Fibroblast of upper back skin (primary cell): ENCODE results near the gene ARHGAP15.
A peak's percentile ranks its signal among the peaks of the same experiment; 100 is the strongest.

Experiments
- DNase-seq: peaks from one replicate; pipeline ENCODE4 v3.0.0-alpha.2; 2013

The ARHGAP15 gene

DNA sequence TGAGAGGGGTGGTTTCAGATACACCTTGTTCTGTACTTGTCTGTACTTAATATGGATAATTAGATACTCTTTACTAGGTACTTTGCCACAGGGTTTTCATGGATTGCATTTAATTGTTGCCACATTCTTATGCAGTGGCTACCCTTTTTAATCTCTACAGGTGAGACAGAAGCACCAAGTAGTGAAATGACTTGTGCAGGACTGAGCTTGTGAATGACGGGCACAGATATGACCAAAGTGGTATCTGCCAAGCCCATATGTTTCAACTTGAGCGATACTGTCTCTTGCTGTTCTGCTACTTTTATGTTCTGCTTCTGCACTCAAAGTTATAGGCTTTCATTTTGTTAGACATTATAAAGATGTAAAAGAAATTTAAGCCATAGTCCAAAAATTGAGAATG, 288.2 kb downstream of the ARHGAP15 start:
- no peak for DNase-seq

DNA sequence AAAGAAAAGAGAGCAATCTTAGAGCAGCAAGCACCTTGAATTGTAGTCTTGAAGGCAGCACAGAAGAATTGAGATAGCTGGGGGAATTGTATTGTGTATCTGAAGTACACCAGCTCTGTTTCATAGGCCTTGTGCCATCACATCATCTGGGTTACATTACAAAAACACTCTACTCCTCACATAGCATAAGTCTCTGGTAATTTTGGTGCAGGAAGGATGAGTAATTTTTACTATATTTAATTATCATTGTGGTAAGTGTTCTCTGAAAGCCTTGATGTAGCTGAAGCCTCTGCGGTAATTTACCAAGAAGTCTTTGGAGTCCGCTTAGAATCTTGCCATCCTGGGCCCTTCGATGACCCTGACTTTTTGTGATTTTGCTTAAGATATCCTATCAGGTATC, 291.1 kb downstream of the ARHGAP15 start:
- peak; percentile 42 for DNase-seq

DNA sequence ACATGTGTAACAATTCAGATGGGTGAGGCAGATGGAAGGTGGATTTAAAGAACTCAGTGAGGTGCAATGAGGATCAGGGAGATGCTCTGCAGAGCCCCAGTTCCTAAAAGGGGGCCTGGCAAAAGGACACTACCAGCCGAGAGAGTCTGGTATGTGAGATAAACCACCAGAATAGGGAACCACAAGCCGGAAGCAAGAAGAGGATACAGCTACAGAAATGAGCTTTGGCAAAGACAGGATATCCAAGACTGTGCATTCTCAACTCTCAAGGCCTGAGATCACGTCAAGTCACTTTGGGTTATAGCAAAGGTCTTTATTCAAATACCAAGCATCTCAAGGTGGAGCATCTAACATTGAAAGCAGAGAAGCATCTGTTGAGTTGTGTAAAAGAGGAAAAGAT, 293.5 kb downstream of the ARHGAP15 start:
- no peak for DNase-seq

DNA sequence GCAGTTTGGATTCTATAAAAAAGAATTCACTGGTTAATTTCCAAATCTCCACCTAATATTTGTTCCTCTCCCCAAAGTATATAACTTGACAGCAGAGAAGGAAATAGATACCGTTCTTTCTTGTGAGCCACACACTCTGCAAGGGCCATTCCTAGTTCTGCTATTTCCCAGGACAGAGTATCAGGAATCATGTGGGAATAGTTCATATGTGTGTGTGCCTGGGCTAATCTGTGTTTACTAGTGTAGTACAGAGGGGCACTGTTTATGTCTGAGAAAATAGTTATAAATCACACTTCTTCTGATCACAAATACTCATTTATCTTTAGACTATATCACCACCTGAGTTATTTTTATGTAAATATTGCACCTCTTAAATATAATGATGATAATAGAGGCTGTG, 296.7 kb downstream of the ARHGAP15 start:
- no peak for DNase-seq

DNA sequence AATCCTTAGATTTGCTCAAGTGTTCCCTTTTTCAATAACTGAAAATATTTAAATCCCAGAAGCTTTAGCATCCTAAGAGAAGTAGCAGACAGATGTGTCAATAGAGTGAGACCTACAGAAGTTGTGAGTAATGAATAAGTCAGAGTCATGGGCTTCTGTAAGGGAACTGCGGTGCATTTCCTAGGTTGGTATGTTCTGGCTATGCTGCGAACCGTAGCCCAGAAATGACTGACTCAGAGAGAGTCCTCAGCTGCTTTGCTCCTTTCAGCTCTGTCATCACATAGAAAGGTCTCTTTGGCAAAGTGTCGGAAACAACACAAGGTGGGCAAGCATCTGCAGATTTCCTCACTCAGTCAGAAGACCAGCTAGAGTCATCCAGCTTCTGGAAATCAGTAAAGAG, 297.1 kb downstream of the ARHGAP15 start:
- DNase-seq: peak; percentile 85

DNA sequence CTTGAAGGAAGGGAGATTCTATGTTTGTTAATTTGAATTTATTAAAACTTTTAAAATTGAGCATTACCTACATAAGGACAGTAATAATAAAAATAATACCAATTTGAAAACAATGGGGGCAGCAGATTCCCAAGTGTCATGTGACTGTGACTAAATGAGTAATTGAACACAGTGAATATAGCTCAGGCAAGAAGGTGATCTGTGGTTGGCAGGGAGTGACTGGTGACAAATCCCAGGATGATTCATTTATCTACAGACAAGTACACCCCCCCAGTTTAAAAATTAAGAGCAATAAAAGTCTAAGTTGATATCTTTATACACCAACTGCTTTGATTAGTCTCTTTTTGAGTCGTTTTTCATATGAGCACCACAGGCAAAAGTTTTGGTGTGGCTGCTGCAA, 299.5 kb downstream of the ARHGAP15 start:
- DNase-seq: no peak

DNA sequence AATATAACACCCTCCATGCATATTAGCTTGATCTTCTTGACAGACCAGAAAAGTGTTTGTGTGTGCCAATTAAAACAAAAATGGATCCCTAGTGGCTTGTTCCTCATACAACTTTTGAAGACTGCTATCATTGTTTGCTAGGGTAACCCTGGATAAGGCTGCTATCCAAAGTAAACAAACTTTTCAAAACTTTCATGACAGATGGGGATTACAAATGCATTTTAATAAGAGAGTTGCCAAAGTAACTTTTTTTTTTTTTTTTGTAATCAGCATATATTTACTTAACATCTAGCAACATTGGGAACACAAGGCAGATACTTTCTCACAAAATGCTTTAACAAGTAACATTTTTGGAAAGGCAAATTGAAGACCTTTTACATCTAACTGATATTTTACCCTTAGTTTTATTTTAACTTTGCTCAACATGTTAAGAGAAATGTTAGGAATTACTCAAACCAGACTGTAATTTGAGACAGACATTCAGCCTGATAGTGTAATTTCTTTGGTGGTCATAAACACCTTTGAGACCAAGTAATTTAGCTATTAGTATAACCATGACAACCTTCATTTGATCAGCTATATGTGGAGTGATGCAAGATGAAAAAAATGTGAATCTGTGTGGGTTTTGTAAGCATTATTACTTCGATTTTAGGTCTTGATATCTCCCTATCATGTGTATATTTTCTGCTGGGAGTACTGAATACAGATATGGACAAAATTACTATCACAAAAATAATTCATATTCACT, 300.9 kb downstream of the ARHGAP15 start:
- no peak for DNase-seq

DNA sequence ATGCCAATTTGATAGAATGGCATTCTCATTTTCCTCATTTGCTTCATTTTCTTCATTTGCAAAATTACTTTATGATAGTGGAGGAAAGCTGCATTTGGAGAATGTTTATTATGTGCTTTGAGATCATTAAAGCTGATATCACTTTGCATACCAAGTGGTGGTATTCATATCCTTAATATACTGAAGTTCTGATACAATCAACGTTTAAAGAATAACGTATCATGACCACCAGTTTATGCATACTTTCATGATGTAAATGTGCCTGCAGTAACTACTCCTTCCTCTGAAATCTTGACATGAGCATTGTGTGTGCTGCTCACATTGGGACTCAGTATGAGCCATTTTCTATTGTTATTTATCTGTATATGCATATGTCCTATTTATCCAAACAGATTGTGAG, 302.1 kb downstream of the ARHGAP15 start:
- DNase-seq: no peak

DNA sequence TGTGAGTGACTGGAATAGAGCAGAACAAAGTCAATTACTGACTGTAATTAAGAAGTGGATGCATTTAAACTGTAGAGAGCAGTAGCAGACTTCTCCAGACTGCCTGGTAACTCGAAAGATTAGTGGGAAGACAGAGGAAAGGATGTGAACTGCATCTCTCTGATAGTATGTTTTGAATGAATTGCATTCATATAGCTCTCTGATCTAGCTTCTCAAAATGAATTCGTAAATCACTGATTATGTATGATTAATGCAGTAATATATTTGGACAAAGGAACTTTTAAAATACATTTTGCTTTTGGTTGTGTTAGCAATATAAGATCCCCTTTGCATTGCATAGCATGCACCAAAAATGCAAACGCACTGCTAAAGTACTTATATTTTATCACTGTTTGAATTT, 304.0 kb downstream of the ARHGAP15 start:
- peak; percentile 29 for DNase-seq

DNA sequence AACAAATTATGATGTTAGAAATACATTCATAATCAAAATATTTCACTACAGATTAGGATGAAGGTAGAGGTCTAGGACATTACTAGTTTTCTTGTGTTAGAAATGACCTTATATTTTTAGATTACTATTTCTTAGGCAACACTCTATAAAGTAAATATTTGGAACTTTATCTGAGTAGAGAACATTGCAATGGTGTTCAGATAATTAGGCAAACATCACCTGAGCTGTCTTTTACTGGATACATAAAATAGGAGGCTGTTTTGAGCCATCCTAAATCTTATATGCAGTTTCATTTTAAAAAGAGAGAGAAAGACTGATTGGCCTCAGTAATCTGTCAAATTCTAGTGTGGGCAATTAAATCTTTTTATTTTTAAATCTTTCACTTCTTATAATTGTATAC, 304.6 kb downstream of the ARHGAP15 start:
- no peak for DNase-seq

DNA sequence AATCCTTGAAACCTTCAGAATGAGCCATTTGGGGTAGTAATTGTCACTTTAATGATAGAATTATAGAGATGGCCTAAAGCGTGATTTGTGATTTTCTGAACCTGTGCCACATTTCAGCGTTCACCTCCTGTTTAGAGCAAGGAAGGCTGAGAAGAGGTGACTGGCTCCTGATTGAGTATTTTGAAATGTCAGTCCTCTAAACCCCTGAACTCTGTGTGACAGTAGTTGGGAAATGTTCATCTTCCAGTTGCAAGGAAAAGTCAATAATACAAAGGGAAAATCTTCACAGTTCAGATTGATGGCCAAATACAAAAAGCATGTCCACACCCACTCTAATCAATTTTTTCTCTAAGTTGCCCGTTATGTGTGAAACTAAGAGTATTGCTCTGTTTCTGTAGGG, 305.2 kb downstream of the ARHGAP15 start:
- no peak for DNase-seq

DNA sequence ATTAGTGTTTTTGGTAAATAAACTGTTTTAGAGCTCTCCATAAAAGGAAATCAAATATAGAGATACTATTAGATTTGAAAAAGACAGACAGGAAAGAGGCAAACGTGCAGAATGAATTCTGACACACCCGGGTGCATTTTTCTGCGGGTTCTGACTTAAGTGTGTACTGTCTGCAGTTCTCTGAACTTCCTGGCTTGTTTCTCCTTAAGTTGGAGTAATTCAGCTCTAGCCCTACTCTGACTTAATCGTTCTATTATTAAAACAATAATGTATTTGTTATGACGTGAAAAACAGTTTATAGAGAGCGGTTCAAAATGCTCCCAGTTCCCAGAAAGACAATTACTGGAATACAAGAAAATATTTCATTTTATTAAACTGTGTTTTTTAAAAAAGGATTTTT, 305.9 kb downstream of the ARHGAP15 start:
- DNase-seq: no peak

DNA sequence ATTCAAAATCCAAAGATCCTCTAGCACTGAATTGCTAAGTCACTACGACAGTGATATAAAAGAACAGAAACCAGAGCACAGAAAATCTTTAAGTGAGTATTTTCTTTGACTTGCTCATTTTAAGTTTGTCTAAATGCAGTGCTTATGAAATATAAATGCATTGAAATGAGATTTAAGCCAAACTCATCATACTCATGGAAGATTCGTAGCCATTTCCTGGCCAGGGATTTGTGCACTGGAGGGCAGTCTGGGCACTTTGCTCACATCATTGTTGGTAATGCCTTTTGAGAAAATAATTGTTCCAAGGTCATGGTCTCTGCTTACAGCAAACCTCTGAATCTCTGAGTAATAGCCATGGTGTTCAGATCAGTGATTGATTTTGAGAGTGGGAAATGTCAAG, 307.7 kb downstream of the ARHGAP15 start:
- DNase-seq: no peak

DNA sequence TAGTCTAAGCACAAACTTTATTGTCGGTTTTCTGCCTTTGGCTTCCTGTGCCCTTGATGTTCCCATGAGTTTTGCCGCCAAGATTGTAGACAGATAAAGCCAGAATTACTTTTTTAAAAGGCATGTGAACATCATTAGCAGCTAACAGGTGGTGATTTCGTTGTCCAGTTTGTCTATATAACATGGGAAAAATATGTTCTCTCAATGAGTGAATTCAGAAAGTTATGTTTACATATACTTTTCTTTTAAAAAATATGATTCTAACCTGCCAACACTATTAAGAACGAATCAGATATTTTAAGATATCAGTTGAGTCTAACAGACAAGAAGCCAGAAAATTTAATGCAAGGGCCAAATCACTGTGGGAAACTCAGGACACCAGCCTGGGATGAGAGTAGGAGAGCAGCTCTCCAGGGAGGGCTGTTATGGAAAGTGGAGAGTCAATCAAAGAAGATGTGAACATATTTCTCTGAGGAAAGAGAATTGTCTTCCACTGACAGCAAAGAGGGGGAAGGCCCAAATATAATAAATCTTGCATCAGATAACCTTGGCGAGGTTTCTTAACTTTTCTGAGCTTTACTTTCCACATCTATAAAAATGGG, 311.3 kb downstream of the ARHGAP15 start:
- DNase-seq: no peak

DNA sequence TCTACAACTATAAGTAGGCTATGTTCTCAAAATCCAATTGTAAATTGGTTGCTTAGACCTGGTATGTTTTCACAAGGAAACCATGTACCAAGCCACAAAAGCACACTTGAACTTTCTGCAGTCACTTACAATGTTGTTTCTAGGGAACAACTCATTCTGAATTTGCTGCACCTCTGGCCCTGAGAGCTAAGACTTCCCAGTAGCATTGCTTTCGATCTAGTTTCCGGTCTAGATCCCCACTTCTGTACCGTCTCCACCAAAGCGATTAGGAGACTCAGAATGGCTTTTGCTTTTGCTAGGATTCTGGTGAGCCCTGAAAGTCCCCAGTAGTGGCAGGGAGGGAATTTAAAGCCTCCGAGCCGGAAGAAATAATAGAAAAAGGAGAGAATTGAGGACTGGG, 313.0 kb downstream of the ARHGAP15 start:
- DNase-seq: no peak

DNA sequence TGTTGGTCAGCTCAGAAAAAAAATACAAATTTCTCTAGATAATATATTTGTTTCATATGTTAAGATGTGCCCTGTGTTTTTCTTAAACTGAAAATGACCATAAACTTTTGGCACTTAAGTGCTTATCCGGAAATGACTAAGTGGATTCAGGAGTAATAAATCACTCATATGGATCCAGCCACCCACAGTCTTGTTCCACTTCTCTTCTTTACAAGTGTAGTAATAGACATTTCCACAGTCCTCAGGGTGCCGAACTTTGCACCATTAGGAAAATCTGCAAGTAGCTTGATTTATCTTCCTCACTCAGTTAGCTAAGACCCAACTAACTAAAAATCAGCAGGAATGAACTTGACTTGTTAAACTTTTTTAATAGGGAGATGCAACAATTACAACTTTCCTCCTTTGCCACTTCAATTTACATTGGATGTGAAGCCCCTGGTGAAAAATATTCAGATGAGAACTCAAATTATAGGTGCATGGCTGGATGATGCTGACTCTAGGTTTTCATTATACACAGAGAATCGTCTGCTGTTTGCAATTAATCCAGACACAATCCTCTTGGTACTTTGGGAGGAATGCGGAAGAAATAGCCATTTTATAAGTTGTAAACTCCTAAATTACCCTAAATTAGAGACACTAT, 322.5 kb downstream of the ARHGAP15 start:
- DNase-seq: peak; percentile 71

DNA sequence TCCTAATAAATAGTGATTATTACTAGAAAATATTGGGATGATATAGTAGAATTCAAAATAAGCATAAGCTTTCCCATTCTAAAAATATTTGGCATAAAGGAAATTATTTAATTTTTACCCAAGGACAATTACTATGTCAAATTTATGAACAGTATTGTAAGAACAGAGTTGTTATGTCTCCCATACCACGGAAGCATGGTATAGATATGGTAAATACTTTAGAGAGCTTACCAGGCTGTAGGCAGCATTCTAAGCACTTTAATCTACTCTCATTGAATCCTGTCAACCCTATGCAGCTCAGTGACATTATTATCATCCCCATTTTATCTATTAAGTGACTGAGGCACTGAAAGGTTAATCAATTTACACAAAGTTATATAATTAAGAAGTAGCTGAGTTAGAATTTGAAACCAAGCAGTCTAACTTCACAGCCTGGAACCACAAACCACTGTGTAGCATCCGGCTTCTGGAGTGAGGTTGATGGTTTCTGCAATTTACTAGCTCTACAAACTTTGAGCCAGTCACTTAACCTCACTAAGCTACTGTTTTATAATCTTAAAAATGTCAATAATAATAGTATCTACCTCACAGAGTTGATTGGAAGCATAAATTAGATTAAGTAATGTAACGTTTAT, 323.7 kb downstream of the ARHGAP15 start:
- DNase-seq: no peak

DNA sequence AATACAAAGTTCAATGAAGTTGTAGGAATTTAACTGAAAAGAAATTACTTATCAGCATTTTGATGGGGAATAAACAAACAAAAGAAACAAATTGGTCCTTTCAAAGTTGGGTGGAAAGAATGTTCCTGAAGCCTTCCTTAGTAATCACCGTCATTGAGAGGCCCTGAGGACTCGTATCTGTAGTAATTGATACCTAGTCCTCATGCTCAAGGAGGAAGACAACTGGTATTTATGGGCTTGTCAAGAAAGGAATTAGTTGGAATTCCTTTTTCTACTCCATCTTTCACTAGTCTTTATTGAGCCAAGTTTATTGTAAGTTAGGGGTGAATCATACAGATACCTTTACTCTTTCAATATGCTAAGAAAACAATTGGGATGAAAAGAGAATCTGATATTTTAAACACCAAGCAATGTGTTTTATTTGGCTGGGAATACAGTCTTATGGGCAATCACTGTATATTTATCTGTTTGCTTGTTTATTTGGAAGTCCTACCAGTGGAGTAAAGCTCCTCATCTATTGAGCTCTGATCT, 324.8 kb downstream of the ARHGAP15 start:
- no peak for DNase-seq

DNA sequence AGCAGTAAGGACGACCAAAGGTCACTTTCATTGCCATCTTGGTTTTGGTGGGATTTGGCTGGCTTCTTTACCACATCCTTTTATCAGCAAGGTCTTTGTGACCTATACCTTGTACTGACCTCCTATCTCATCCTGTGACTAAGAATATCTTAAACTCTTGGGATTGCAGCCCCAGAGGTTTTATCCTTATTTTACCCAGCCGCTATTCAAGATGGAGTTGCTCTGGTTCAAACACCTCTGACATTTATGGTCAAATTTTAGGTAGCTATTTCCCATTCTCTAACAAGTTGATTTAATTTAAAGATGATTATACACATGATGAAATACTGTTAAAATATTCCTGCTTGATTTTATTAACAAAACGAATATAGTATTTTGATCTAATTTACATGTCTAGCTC, 326.1 kb downstream of the ARHGAP15 start:
- DNase-seq: no peak

DNA sequence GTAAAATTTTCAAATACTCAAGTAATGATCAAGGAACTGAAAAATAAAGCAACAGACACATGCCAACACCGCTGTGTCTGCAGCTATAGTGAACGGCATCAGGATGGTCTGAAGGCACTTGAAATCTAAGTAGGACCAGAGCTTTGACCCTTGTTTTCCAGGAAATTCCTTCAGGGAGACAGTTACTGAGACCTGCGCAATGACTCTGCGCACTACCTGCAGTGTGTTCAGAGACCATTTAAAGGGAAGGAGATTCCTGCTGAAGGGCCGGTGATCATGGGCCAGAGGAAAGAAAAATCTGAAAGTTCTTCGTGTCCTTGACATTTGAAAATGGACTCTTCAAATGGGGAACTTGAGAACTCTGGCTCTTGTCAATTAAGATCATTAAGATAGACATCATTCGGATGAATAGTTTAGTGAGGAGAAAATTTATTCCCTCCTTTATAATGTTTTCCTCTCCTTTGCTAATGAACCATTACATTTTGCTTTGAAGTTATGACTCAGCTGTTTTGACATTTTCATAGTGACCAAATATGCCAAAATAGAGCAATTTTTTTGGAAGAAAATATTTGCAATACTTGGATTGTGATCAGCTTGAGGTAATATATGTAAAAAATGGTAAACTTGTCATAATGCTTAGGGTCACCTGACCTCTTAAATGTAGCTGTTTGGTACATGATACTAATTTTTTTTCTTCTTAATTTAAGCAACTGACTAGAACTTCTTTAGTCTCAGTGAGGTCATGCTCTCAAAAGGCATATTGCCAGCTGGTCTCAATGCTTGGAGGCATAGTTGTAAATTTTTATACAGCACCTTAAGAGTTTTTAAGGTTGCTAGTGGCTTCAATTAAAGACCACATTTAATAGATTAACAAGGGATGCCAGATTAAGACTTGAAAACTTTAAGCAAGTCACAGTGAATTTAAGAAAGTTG, 329.3 kb downstream of the ARHGAP15 start:
- no peak for DNase-seq

DNA sequence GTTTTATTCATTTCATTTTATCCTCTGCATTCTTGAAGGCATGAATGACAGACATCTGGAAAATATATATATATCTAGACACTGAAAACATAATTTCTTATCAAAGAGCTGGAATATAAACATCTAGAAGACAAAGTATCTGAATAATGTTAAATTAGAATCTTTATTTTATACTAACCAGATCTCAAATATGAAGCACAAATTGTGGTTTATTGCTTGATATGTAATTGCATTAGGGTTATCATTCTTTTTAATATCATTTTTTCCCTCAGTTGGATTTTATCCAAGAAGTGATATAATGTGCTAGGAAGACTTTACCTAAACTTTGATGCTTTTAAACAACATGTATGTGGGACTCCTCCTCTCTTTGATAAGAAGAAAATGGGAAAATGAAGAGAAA, 331.2 kb downstream of the ARHGAP15 start:
- DNase-seq: no peak

DNA sequence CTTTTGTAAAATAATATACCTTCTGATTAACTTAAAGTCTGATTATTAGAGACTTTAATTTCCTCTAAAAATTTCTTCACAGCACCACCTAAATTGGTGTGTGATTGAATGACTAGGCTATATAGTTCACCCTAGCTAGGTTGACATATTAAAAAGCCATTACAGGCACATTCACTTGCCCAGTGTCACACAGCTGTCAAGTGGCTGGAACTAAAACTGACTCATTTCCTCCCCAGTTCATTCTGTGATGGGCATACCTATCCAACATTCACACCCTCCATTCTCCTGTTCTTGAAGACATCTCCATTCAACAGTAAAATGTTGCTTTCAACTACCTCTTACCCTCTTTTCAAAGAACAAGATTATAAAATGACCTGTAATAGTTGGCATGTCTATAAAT, 334.5 kb downstream of the ARHGAP15 start:
- DNase-seq: no peak

DNA sequence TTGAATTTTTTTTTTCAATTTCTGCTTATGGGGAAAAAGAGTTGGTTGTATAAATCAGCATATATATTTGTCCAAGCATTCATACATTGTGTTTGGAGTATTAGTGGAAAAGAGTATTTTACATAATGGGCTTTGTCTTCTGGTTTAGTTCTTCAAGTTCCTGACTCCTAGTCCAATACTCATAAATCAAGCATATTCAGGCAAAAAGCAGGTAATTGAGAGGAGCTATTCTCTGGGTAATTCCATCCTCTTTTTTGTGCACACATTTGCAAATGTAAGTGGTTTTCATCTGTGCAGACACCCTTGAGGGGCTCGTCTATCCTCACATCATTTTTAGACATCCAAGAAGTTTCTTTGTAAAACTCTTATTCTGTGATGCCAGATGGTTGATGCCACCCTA, 337.2 kb downstream of the ARHGAP15 start:
- no peak for DNase-seq
